Measurements from ENCODE around the gene CFB.
"Not testable (repeated sequence)": the region's sequence is repeated elsewhere in the genome, so short reads cannot be mapped to it uniquely, and the experiment has no call there.

The CFB gene

DNA sequence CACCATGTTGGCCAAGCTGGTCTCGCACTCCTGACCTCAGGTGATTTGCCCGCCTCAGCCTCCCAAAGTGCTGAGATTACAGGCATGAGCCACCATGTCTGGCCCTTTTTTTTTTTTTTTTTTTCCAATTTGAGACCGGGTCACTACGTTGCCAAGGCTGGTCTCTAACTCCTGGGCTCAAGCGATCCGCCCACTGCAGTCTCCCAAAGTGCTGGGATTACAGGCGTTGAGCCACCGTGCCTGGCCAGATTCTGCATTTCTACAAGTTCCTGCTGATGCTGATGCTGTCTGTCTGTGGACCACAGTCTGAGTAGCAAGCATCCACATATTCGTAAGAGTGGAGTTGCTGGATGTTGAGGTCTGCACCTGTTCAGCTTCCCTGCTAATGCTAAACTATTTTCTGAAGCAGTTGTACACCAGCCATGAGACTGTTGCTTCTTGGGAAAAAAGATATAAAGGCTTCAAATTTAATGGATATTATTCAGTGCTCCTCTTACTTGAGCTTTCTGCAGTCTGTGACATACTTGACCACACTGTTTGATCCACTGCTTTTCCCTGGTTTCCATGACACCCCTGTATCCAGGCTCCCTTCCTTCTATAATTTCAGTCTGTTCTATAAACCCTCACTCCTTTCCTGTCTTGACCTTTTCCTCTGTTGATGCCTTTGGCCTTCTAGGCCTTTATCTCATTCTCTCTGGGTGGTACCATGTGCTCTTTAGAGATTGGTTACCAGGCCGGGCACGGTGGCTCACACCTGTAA, 33.9 kb upstream of the CFB start:
- DNase-seq (ENCODE audit: low read depth in 2 of 2), result no peak

DNA sequence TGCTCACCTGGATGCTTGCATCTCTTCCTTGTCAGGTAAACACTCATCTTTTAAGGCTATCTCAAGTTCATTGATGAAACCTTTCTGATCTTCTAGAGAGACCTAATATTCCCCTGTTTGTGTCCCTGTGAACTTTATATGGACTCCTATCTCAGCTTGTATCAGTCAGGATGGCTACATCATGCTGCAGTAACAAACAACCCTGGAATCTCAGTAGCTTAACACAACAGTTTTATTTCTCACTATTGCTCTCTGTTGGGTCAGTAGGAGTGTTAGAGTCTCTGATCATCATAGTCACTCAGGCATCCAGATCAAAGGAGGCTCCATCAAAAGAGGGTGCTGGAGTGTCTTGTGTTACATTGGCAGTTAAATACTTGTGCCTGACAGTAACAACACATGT, 30.5 kb upstream of the CFB start:
- no peak for DNase-seq (ENCODE audit: low read depth in 2 of 2)

DNA sequence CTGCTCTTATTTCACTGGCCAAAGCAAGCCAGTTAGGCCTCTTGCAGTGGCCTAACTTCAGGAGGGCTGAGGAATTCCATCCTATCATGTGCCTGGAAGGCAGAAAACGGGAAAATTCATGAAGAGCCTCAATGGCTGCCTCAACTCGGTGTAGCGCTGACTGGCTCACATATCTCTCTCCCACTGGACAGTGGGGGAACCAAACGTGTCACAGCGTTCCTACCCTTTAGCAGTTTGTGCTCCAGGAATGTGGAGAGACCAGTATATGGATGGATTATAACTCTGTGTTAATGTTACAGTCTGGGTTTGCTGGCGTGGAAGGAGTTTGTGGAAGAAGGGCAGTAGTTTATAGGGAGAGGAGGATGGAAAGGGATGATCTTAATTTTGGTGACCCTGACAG, 30.1 kb upstream of the CFB start:
- DNase-seq (ENCODE audit: low read depth in 2 of 2), result no peak

DNA sequence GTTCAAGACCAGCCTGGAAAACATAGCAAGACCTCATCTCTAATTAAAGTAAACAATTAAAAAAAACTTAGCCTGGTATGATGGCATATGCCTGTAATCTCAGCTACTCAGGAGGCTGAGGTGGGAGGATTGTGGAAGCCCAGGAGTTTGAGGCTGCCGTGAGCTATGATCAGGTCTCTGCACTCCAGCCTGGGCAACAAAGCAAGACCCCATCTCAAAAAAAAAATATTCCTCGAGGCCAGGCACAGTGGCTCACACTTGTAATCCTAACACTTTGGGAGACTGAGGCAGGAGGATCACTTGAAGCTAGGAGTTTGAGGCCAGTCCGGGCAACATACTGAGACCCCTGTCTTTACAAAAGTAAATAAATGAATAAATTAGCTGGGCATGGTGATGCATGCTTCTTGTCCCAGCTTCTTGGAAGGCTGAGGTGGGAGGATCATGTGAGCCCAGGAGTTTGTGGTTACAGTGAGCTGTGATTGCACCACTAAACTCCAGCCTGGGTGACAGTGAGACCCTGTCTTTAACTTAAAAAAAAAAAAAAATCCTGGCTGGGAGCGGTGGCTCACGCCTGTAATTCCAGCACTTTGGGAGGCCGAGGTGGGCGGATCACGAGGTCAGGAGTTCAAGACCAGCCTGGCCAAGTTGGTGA, 27.7 kb upstream of the CFB start:
- DNase-seq (ENCODE audit: low read depth in 2 of 2), result no peak

DNA sequence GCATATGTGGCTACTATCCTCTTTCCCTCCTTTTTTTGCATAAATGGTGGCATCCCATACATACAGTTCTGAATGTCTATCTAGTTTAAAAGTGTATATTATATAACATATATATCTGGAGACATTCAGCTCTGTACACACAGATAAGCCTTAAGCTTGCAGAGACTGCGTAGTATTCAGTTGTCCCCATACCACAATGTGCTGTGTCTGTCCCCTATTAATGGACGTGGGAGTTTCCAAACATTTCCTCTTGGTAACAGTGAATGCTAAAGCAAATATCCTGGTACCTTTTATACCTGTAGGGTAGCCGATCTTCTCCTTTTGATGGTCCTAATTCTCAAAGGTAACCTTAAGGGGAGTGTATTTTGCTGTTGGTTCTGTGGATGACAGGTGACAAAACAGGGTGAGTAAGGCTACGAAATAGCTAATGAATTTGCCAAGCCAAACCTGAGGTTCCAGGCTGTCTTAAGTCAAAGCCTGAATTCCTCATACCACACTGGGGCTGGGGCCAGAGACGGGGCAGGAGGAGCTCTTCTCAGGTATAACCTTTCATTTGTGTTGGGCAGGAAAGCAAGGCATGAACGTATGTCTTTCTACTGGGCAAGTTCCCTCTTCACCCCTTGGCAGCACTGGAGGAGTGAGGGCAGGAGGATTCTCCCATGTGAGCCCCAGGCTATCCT, 26.1 kb upstream of the CFB start:
- no peak for DNase-seq (ENCODE audit: low read depth in 2 of 2)

DNA sequence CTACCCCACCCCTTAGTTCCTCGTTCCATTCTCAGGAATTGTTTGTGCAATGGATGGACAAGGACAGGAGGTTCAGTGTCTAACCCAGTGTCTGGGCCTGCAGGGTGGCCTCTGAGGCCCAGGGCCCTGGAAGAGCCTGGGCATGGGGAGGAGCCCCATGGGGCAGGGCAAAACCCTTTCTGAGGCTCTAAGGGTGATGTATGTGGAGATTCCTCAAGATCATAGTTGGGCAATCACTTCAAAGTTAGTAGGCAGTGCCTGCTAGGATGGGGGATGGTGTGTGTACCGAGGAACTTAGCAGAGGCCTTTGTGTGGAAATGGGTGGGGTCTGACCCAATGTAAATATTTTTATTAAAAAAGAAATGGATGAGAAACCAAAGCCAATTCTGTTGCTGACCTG, 25.1 kb upstream of the CFB start:
- no peak for DNase-seq (ENCODE audit: low read depth in 2 of 2)

DNA sequence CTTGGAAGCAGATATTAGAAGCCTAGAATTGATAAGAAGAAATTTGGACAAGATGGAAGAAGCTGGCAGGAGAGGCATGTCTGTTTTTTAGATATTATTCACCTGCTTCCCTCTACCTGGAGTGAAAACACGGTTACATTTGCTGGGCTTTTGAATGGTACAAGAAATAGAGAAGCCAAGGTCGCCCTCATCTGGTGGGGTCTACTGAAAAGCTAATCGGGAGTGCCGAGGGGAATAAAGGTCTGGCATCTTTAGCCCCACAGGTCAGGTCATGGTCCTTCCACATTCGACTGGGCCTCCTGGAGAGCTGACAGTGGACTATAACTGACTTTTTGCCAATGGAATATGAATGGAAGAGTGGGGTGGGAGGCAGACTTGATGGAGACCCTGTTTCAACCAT, 23.0 kb upstream of the CFB start:
- DNase-seq (ENCODE audit: low read depth in 2 of 2), result no peak

DNA sequence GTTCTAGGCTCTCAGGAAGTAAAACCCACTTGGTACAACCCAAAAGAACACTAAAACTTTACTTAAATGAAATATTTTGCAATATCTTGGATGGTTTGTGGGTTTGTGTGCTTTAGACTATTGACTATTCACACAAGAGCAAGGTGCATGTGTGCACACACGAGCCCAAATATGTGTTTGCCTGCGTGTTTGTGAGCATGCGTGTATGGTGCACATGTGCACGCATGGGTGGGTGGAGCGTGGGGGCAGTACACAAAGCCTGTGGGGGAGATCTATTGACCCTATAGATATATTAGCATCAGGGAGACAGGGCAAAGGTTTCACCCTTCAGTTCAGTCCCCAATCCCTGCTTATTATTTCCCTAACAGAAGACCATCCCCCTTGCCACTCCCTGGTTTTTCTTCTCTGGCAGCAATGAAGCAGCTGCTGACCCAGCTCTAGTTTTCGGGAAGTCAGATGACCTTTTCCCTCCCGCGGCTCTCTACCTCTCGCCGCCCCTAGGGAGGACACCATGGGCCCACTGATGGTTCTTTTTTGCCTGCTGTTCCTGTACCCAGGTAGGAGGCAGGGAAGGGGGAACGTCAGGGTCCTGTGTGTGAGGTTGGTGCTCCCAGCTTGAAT, 18.5 kb upstream of the CFB start, which contains the start of gene C2:
Gene C2, plus strand, starts transcription at position 476 of the 621 bp plus-strand sequence. Its CDS starts 36 bp downstream, at position 512.
- no peak for DNase-seq (ENCODE audit: low read depth in 2 of 2)

DNA sequence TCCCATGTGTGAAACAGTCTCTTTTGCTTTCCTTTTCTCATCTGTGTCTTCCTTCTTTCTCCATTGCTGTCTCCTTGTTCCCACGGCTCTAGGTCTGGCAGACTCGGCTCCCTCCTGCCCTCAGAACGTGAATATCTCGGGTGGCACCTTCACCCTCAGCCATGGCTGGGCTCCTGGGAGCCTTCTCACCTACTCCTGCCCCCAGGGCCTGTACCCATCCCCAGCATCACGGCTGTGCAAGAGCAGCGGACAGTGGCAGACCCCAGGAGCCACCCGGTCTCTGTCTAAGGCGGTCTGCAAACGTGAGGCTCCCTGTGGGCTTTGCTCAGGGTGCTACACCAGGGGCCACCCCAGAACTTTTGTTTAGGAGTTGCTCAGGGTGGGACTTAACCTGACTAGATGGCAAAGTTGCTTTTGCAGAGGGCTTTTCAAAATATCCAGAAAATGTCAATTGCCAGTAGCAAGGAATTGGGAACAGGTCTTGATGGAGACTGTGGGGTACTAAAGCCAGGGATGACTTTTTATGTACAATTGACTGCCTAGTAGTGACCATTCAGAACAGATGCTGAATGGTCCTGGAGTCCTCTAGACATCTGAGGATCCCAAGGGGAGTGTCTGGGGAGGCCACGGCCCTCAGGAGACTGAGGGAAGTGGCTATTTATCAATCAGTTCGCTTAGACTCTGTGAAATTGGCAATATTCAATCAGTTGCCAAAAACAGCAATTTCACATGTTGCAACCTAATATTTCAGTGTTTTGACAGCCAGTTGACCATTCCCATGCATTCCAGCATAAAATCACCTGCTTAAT, 17.8 kb upstream of the CFB start:
- DNase-seq (ENCODE audit: low read depth in 2 of 2), result no peak

DNA sequence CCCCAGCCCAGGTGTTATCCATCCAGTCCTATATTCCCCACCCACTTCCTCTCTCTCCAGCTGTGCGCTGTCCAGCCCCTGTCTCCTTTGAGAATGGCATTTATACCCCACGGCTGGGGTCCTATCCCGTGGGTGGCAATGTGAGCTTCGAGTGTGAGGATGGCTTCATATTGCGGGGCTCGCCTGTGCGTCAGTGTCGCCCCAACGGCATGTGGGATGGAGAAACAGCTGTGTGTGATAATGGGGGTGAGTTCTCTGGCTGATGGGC, 17.3 kb upstream of the CFB start:
- no peak for DNase-seq (ENCODE audit: low read depth in 2 of 2)

DNA sequence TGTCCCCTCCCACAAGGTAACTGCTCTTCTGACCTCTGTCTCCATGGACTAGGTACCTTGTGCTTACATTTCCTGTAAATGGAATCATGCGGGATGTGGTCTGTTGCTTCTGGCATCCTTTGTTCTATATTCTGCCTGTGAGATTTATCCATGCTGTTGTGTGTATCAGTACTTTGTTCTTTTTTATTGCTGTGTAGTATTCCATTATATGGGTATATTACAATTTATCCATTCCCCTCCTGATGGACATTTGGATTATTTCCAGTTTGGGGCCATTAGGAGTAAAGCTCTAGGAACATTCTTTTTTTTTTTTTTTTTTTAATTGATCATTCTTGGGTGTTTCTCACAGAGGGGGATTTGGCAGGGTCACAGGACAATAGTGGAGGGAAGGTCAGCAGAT, 14.9 kb upstream of the CFB start:
- DNase-seq (ENCODE audit: low read depth in 2 of 2), result no peak

DNA sequence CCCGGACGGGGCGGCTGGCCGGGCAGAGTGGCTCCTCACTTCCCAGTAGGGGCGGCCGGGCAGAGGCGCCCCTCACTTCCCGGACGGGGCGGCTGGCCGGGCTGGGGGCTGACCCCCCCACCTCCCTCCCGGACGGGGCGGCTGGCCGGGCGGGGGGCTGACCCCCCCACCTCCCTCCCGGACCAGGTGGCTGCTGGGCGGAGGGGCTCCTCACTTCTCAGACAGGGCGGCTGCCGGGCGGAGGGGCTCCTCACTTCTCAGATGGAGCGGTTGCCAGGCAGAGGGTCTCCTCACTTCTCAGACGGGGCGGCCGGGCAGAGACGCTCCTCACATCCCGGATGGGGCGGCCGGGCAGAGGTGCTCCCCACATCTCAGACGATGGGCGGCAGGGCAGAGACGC, 13.8 kb upstream of the CFB start:
- not testable (repeated sequence) for DNase-seq (ENCODE audit: low read depth in 2 of 2)

DNA sequence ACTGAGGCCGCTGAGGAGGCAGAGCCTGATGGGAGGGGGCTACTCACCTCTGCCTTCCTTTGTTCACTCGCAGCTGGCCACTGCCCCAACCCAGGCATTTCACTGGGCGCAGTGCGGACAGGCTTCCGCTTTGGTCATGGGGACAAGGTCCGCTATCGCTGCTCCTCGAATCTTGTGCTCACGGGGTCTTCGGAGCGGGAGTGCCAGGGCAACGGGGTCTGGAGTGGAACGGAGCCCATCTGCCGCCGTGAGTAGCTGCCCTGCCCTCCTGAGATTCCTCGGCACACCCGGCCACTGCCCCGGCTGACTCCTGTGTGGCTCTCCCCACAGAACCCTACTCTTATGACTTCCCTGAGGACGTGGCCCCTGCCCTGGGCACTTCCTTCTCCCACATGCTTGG, 12.4 kb upstream of the CFB start:
- no peak for DNase-seq (ENCODE audit: low read depth in 2 of 2)

DNA sequence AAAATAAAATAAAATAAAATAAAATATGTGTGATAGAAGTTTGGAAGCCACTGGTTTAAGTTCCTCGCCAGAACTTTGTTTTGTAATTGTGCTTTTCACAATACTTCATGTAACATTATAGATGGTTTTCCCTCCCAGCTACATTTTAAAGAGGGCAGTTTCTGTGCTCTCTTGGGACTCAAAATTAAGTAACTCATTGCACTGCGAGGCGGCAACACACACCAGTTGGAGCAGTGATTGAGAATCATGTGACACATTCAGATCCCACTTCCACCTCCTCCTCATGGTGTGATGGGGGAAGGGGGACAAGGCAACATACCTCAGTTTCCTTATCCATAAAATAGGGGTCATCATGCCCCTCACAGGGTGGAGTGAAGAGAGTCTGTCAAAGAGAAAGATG, 10.9 kb upstream of the CFB start:
- no peak for DNase-seq (ENCODE audit: low read depth in 2 of 2)

DNA sequence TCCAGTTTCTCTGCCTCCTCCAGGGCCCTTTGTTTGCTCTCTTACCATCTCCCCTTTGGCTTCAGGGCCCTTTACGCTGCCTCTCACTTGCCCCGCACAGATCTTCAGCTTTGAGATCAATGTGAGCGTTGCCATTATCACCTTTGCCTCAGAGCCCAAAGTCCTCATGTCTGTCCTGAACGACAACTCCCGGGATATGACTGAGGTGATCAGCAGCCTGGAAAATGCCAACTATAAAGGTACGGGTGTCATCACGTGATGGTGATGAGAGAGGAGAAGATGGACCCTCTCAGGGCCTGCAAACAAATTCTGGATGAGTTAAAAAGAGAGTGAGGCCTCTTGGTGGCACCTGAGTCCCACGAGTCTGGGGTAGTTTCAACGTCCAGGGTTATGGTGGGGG, 10.1 kb upstream of the CFB start:
- DNase-seq (ENCODE audit: low read depth in 2 of 2), result no peak

DNA sequence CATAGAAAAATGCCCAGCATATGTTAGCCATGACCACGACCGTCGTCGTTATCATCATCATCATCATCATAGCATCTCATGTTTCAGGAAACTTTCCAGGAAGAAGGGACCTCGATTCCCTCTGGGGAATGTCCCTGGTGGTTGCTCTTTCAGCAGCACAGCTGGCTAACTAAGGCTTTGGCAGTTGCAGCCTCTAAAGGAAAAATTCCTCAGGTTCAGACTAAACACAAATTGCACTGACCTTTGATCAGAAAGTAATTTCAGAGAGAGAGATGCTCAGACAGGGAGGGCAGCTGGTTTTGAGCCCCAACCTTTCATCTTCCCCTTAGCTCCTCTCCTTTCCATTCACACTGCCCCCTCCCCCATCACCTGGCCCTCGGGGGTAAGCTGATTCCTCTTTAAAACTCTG, 5.6 kb upstream of the CFB start:
- no peak for DNase-seq (ENCODE audit: low read depth in 2 of 2)

DNA sequence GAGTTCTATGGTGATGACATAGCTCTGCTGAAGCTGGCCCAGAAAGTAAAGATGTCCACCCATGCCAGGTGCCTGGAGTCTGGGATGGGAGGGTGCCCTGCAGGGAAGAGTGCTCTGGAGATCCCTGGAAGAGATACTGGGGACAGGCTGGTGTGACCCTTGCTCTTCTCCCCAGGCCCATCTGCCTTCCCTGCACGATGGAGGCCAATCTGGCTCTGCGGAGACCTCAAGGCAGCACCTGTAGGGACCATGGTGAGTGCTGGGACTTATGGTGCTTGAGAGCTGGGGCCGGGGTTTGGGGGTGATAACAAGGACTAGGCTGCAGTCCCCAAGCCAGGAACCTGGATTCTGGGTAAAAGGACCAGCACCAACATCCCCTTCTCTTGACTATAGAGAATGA, 2.2 kb upstream of the CFB start:
- no peak for DNase-seq (ENCODE audit: low read depth in 2 of 2)

DNA sequence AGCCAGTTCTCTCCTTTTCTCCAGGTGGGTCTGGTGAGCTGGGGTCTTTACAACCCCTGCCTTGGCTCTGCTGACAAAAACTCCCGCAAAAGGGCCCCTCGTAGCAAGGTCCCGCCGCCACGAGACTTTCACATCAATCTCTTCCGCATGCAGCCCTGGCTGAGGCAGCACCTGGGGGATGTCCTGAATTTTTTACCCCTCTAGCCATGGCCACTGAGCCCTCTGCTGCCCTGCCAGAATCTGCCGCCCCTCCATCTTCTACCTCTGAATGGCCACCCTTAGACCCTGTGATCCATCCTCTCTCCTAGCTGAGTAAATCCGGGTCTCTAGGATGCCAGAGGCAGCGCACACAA, 765 bp upstream of the CFB start:
- DNase-seq (ENCODE audit: low read depth in 2 of 2), result no peak

DNA sequence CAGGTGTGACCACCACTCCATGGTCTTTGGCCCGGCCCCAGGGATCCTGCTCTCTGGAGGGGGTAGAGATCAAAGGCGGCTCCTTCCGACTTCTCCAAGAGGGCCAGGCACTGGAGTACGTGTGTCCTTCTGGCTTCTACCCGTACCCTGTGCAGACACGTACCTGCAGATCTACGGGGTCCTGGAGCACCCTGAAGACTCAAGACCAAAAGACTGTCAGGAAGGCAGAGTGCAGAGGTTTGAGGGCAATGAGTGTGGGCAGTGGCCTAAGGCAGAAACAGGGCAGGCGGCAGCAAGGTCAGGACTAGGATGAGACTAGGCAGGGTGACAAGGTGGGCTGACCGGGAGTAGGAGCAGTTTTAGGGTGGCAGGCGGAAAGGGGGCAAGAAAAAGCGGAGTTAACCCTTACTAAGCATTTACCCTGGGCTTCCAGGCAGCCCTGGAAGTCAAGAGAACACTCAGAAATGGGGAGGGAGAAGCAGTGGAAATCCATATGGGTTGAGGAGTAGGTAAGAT, 533 bp downstream of the CFB start:
- no peak for DNase-seq (ENCODE audit: low read depth in 2 of 2)

DNA sequence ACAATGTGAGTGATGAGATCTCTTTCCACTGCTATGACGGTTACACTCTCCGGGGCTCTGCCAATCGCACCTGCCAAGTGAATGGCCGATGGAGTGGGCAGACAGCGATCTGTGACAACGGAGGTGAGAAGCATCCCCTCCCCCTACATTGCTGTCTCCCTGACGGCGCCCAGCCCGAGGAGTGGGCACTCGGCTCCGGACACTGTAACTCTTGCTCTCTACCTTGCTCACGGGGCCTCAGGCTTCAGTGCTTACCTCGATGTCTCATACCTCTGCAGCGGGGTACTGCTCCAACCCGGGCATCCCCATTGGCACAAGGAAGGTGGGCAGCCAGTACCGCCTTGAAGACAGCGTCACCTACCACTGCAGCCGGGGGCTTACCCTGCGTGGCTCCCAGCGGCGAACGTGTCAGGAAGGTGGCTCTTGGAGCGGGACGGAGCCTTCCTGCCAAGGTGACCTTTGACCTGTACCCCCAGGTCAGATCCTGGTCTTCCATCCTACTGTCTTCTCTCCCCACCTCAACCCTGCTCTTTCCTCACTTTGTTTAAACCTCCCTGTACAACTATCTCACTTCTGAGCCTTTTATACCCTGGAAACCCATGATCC, 1.3 kb downstream of the CFB start:
- no peak for DNase-seq (ENCODE audit: low read depth in 2 of 2)

DNA sequence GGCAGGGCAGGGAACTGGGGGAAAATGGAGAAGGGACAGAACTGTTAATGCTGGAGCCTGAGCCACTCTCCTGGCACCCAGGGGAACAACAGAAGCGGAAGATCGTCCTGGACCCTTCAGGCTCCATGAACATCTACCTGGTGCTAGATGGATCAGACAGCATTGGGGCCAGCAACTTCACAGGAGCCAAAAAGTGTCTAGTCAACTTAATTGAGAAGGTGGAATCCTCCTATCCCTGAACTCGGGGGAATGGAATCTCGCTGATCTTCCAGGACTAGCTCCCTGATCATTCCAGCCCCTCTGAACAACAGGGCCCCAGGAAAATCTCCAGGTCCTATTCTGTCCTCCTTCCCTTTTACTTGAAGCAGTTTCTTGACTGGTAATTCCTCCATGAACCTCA, 2.0 kb downstream of the CFB start:
- DNase-seq (ENCODE audit: low read depth in 2 of 2), result no peak

DNA sequence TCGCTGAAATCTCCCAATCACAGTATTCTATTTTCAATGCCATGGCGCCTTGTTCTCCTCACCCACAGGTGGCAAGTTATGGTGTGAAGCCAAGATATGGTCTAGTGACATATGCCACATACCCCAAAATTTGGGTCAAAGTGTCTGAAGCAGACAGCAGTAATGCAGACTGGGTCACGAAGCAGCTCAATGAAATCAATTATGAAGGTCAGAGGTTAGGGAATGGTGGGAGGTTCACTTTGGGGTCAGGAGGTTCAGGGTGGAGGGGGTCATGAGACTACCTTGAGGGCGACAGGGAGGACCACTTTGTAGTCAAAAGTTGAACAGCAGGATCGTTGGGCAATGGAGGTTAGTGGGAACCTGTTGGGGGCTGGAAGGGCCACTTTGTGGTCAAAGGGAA, 2.4 kb downstream of the CFB start:
- DNase-seq (ENCODE audit: low read depth in 2 of 2), result no peak

All from stimulated activated CD4-positive, alpha-beta T cell treated with anti-CD3 and anti-CD28 coated beads, Interleukin-15, amount 100 ng/mL, for 48 hours (primary cell).